D721Med (cell line): ENCODE measurements around the gene PCDHB4.
"Not testable (repeated sequence)": the region's sequence is repeated elsewhere in the genome, so short reads cannot be mapped to it uniquely, and the experiment has no call there.

Experiments
- DNase-seq: peaks from one replicate; pipeline ENCODE4 v3.0.0; 2011; ENCODE audit warnings: low spot score; ENCODE audit not compliant: insufficient read length
- FAIRE-seq: peaks from 2 replicates; lab custom pipeline; 2011; peaks lifted over from hg19 to GRCh38; lab: Jason Lieb, UNC
- TF ChIP-seq, protein P1 (sequence below): IDR thresholded peaks from 2 replicates; pipeline ENCODE4 v1.5.1; 2012; ENCODE audit warnings: mild to moderate bottlenecking, control low read depth; ENCODE audit not compliant: insufficient read depth; ENCODE audit errors: missing control alignments

The PCDHB4 gene

DNA sequence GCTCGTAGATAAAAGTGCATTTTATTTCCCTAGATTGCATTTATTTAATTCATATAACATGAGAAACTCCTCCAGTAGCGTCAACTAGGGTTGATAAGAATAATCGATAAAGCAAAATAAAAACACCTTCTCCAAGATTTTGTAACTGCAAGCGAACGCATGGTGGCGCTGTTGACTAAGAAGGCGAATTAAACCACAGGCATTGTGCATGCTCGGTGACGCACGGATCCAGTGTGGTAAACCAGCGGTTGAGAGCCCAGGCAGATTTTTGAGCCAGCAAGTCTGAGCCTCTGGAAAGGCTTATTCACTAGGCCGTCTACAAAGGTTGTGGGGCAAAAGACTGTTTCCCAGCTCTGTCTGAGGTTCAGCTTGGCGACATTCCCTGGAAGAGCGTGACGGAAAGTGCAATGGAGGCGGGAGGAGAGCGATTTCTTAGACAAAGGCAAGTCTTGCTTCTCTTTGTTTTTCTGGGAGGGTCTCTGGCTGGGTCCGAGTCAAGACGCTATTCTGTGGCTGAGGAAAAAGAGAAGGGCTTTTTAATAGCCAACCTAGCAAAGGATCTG is 21.3 kb upstream of the PCDHB4 start, which contains the start of gene PCDHB3:
PCDHB3 (plus strand) TSS at position 231 of the 563 bp plus-strand sequence; CDS start at position 408, 177 bp downstream.
- DNase-seq (no peak), FAIRE-seq (no peak)
- TF ChIP-seq, protein P1, sequence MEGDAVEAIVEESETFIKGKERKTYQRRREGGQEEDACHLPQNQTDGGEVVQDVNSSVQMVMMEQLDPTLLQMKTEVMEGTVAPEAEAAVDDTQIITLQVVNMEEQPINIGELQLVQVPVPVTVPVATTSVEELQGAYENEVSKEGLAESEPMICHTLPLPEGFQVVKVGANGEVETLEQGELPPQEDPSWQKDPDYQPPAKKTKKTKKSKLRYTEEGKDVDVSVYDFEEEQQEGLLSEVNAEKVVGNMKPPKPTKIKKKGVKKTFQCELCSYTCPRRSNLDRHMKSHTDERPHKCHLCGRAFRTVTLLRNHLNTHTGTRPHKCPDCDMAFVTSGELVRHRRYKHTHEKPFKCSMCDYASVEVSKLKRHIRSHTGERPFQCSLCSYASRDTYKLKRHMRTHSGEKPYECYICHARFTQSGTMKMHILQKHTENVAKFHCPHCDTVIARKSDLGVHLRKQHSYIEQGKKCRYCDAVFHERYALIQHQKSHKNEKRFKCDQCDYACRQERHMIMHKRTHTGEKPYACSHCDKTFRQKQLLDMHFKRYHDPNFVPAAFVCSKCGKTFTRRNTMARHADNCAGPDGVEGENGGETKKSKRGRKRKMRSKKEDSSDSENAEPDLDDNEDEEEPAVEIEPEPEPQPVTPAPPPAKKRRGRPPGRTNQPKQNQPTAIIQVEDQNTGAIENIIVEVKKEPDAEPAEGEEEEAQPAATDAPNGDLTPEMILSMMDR, result peak; percentile 80

DNA sequence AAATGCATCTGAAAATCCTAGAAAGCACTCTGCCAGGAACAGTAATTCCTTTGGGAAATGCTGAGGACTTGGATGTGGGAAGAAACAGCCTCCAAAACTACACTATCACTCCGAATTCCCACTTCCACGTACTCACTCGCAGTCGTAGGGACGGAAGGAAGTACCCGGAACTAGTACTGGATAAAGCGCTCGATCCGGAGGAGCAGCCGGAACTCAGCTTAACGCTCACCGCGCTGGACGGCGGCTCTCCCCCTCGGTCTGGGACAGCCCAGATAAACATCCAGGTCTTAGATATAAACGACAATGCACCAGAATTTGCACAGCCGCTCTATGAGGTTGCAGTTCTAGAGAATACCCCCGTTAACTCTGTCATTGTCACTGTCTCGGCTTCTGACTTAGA is 20.6 kb upstream of the PCDHB4 start:
- TF ChIP-seq, protein P1, result no peak
- FAIRE-seq (no peak), DNase-seq (no peak)

DNA sequence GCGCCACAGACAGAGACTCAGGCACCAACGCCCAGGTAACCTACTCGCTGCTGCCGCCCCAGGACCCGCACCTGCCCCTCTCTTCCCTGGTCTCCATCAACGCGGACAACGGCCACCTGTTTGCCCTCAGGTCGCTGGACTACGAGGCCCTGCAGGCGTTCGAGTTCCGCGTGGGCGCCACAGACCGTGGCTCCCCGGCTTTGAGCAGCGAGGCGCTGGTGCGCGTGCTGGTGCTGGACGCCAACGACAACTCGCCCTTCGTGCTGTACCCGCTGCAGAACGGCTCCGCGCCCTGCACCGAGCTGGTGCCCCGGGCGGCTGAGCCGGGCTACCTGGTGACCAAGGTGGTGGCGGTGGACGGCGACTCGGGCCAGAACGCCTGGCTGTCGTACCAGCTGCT is 19.5 kb upstream of the PCDHB4 start:
- DNase-seq, FAIRE-seq: not testable (repeated sequence)

DNA sequence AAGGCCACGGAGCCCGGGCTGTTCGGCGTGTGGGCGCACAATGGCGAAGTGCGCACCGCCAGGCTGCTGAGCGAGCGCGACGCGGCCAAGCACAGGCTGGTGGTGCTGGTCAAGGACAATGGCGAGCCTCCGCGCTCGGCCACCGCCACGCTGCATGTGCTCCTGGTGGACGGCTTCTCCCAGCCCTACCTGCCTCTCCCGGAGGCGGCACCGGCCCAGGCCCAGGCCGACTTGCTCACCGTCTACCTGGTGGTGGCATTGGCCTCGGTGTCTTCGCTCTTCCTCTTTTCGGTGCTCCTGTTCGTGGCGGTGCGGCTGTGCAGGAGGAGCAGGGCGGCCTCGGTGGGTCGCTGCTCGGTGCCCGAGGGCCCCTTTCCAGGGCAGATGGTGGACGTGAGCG is 19.1 kb upstream of the PCDHB4 start:
- FAIRE-seq, DNase-seq: not testable (repeated sequence)

DNA sequence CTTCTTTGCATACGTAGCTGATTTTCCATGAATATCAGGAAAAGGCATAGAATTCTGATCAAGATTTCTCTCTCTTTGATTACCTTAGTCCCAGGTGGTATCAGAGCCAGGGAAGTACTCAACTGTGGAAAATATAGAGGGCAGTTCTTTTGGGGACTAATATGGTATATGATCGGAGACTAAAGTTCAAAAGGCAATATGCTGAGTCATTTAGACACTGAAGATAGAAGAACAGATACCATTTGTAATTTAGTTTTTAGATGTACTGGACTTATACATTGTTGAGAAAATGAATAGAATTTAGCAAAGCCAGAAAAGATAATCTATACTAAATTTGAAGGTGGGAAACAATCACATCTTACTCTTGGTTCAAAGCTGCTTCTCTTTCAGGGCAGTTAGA is 16.3 kb upstream of the PCDHB4 start:
- no peak for DNase-seq
- no peak for FAIRE-seq
- TF ChIP-seq, protein P1, result no peak

DNA sequence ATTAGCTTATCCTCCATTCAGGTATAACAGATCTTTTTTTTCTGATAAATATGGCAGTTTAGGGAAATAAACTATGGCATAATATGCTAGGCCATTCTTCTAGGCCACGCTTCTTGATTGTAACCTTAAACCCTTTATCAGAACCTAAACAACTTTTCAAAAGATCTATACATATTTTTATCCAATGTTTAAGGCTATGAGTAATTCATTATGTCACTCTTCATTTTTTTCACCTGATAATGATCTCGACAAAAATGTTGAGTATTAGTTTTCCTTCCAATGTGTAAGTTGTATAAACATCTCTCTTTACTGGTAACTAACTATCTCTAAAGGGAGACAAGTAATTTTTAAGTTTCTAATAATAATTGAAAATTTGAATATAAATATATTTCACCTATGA is 2.4 kb upstream of the PCDHB4 start:
- DNase-seq (no peak), FAIRE-seq (no peak)
- TF ChIP-seq, protein P1, result no peak

DNA sequence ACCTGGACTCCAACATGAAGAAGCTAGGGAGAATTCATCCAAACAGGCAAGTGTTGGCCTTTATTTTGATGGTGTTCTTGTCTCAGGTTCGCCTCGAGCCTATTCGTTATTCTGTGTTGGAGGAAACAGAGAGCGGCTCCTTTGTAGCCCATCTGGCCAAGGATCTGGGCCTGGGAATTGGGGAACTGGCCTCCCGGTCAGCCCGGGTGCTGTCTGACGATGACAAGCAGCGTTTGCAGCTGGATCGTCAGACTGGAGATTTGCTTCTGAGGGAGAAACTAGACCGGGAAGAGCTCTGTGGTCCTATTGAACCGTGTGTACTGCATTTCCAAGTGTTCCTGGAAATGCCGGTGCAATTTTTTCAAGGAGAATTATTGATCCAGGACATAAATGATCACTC is 367 bp downstream of the PCDHB4 start:
- TF ChIP-seq, protein P1, result no peak
- no peak for FAIRE-seq

DNA sequence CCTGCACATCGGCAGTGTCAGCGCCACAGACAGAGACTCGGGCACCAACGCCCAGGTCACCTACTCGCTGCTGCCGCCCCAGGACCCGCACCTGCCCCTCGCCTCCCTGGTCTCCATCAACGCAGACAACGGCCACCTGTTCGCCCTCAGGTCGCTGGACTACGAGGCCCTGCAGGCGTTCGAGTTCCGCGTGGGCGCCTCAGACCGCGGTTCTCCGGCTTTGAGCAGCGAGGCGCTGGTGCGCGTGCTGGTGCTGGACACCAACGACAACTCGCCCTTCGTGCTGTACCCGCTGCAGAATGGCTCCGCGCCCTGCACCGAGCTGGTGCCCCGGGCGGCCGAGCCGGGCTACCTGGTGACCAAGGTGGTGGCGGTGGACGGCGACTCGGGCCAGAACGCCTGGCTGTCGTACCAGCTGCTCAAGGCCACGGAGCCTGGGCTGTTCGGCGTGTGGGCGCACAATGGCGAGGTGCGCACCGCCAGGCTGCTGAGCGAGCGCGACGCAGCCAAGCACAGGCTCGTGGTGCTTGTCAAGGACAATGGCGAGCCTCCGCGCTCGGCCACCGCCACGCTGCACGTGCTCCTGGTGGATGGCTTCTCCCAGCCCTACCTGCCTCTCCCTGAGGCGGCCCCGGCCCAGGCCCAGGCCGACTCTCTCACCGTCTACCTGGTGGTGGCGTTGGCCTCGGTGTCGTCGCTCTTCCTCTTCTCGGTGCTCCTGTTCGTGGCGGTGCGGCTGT is 1.9 kb downstream of the PCDHB4 start:
- FAIRE-seq, DNase-seq: not testable (repeated sequence)

More for the DNA sequence above, 367 bp downstream of the PCDHB4 start:
- no peak for DNase-seq

DNA sequence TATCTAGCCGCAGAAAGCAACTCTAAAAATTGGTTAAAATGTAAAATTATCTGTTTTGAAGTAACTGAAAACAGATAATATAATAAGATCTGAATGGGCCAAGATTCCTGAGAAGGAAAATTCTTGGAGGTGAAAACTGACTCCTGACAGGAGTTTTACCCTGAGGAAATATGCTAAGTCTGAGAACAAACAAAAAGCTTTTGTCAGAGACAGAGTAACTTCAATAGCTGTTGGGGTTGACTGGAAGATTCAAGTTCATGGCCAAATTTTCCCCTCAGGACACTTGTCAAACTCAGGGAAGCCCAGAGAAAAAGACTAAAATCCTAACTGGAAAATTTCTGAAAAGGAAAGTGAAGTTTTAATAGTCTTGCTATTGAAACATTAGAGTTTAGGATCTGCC is 5.7 kb downstream of the PCDHB4 start:
- DNase-seq (no peak), FAIRE-seq (no peak)
- TF ChIP-seq, protein P1, result no peak
